Ovary (tissue), 3 donors: ENCODE measurements around the gene PHACTR1.

Experiments used
- CTCF ChIP-seq, 3 donors: fragments of 450-650 bp in 2 of 3; fragments of 200-600 bp in 1 of 3; IDR thresholded peaks; one replicate each; pipeline versions ENCODE4 v1.5.1 to v1.8.0; 2016 to 2022; ENCODE audit warnings: antibody characterized with exemption in 3 of 3, mild to moderate bottlenecking in 1 of 3
- POLR2A ChIP-seq: fragments of 450-650 bp; IDR thresholded peaks from one replicate; pipeline ENCODE4 v1.6.1; 2017; ENCODE audit warnings: antibody characterized with exemption, mild to moderate bottlenecking, moderate library complexity
- donor health status: DM: no; HTN: no; CAD: no.

GRCh38 chr6:13253272-13253671 lies 536.7 kb downstream of the PHACTR1 start:
- TF ChIP-seq CTCF (IDR thresholded peaks at IDR 0.05) (no peak), POLR2A (no peak)
